Upper lobe of left lung (tissue), 4 donors: ENCODE measurements around the gene PPM1B.

ENCODE experiments used
- EP300 ChIP-seq, 4 donors: sonication (generic); formaldehyde crosslinking; IDR thresholded peaks; one replicate each; pipeline ENCODE4 v1.5.1; 2017; ENCODE audit warnings: antibody characterized with exemption in 4 of 4, control low read depth in 2 of 4
- POLR2A ChIP-seq, 4 donors: fragments of 450-650 bp; IDR thresholded peaks; one replicate each; pipeline ENCODE4 v1.5.1; 2016 to 2017; ENCODE audit warnings: antibody characterized with exemption in 4 of 4, mild to moderate bottlenecking in 2 of 4
- POLR2AphosphoS5 ChIP-seq, 2 donors: sonication (generic); formaldehyde crosslinking; IDR thresholded peaks; one replicate each; pipeline ENCODE4 v1.5.1; 2017; ENCODE audit warnings: antibody characterized with exemption in 2 of 2
- TF ChIP-seq, protein P1 (sequence below), 6 experiments: fragments of 450-650 bp in 4 of 6; fragments of 200-600 bp in 2 of 6; sonication (generic) in 2 of 6; IDR thresholded peaks; one replicate each; pipeline ENCODE4 v1.5.1; 2016 to 2019; ENCODE audit warnings: antibody characterized with exemption in 6 of 6

DNA sequence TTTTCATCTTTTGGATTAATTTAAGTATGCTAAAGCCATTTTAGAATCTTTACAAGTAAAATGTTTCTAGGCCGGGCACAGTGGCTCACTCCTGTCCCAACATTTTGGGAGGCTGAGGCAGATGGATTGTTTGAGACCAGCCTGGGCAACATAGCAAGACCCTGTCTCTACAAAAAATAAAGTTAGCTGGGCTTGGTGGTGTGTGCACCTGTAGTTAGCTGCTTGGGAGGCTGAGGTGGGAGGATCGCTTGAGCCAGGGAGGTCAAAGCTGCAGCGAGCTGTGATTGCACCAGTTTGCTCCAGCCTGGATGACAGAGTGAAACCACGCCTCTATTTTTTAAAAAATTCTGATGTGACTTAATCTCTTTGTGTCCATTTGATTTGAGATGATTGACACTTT, 3.9 kb downstream of the PPM1B start:
- TF ChIP-seq, protein P1, sequence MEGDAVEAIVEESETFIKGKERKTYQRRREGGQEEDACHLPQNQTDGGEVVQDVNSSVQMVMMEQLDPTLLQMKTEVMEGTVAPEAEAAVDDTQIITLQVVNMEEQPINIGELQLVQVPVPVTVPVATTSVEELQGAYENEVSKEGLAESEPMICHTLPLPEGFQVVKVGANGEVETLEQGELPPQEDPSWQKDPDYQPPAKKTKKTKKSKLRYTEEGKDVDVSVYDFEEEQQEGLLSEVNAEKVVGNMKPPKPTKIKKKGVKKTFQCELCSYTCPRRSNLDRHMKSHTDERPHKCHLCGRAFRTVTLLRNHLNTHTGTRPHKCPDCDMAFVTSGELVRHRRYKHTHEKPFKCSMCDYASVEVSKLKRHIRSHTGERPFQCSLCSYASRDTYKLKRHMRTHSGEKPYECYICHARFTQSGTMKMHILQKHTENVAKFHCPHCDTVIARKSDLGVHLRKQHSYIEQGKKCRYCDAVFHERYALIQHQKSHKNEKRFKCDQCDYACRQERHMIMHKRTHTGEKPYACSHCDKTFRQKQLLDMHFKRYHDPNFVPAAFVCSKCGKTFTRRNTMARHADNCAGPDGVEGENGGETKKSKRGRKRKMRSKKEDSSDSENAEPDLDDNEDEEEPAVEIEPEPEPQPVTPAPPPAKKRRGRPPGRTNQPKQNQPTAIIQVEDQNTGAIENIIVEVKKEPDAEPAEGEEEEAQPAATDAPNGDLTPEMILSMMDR (IDR thresholded peaks at IDR 0.05) = no peak
- TF ChIP-seq POLR2A (IDR thresholded peaks at IDR 0.05) (no peak), POLR2AphosphoS5 (IDR thresholded peaks at IDR 0.05) (no peak), EP300 (IDR thresholded peaks at IDR 0.05) (no peak)
